Right lobe of liver (tissue), 6 donors: ENCODE data around the gene CA7. TPM values are rescaled to one million over a fixed set of nuclear protein-coding genes. Genes with fewer than 3 reads are reported as not detected.
A peak's percentile ranks its signal among the peaks of the same experiment; 100 is the strongest.

ENCODE experiments used
- ATAC-seq, 4 donors: fragments of 200-7000 bp; cut with Tn5 transposase; one replicate each; pipeline ENCODE4 v1.9.1; 2020; ENCODE audit warnings: mild to moderate bottlenecking in 4 of 4, moderate library complexity in 4 of 4
- DNase-seq, 3 donors: peaks; one replicate each; pipeline ENCODE4 v3.0.0-alpha.2; 2020
- H3K27ac ChIP-seq, 3 donors: fragments of 200-600 bp; one replicate each; pipeline ENCODE4 v1.8.0; 2022
- H3K27me3 ChIP-seq, 2 donors: fragments of 200-600 bp; one replicate each; pipeline ENCODE4 v1.8.0; 2022
- H3K36me3 ChIP-seq, 4 donors: fragments of 200-600 bp; sonication (generic) in 1 of 4; one replicate each; pipeline versions ENCODE4 v1.5.1 to v1.8.0; 2017 to 2022; ENCODE audit warnings: control low read depth in 1 of 4
- H3K4me1 ChIP-seq, 4 donors: fragments of 200-600 bp; sonication (generic) in 1 of 4; one replicate each; pipeline versions ENCODE4 v1.5.1 to v1.8.0; 2017 to 2022; ENCODE audit warnings: control low read depth in 1 of 4
- H3K4me3 ChIP-seq, 3 donors: fragments of 200-600 bp; one replicate each; pipeline ENCODE4 v1.8.0; 2022
- H3K9me3 ChIP-seq, 4 donors: fragments of 200-600 bp; sonication (generic) in 1 of 4; one replicate each; pipeline versions ENCODE4 v1.5.1 to v1.8.0; 2017 to 2022; ENCODE audit warnings: control low read depth in 1 of 4
- POLR2A ChIP-seq: fragments of 450-650 bp; IDR thresholded peaks from one replicate; pipeline ENCODE4 v1.6.1; 2017; ENCODE audit warnings: antibody characterized with exemption, mild to moderate bottlenecking
- WGBS: methylation state at CpG from one replicate; pipeline ENCODE4 v1.1.6; 2018; ENCODE audit warnings: low coverage, low lambda C conversion rate; ENCODE audit not compliant: insufficient coverage; ENCODE audit errors: missing lambda C conversion rate; 5-methylcytosine and 5-hydroxymethylcytosine counted together
- intact Hi-C, 2 donors: fragments of 100-400 bp; cut with DNase I; formaldehyde crosslinking; loops; one replicate each; pipeline versions ENCODE4 v1.11.2 to v1.14.1; 2022
- total RNA-seq, 6 experiments: library from RNA; depleted of rRNA in 2 of 6; stranded (reverse); fragments of >200 nt in 2 of 6; fragmentation: NEBNext Ultra II Directional in 3 of 6; extraction: Animal tissue kit (Norgen Biotek cat#: 25700) in 3 of 6; gene quantifications; one replicate each; pipeline versions ENCODE4 v1.1.0 to v1.2.4, GENCODE V29; 2016 to 2023
- TF ChIP-seq, protein P1 (sequence below), 4 donors: fragments of 200-600 bp in 3 of 4; fragments of 450-650 bp in 1 of 4; IDR thresholded peaks; one replicate each; pipeline versions ENCODE4 v1.5.1 to v1.8.0; 2016 to 2022; ENCODE audit warnings: antibody characterized with exemption in 4 of 4, mild to moderate bottlenecking in 2 of 4
- donor health status: DM: no; HTN: yes; CAD: no.
- donor health status: DM: no; HTN: no; CAD: no.
- donor health status: DM: no; HTN: no; CAD: no.
- donor health status: DM: no; HTN: yes; CAD: no.
- donor health status: DM: no; HTN: yes; CAD: no.

CA7 gene
- total RNA-seq, 6 experiments from 2014 or later, result not detected

- TF ChIP-seq, protein P1, sequence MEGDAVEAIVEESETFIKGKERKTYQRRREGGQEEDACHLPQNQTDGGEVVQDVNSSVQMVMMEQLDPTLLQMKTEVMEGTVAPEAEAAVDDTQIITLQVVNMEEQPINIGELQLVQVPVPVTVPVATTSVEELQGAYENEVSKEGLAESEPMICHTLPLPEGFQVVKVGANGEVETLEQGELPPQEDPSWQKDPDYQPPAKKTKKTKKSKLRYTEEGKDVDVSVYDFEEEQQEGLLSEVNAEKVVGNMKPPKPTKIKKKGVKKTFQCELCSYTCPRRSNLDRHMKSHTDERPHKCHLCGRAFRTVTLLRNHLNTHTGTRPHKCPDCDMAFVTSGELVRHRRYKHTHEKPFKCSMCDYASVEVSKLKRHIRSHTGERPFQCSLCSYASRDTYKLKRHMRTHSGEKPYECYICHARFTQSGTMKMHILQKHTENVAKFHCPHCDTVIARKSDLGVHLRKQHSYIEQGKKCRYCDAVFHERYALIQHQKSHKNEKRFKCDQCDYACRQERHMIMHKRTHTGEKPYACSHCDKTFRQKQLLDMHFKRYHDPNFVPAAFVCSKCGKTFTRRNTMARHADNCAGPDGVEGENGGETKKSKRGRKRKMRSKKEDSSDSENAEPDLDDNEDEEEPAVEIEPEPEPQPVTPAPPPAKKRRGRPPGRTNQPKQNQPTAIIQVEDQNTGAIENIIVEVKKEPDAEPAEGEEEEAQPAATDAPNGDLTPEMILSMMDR (IDR thresholded peaks at IDR 0.05), result no peak
- TF ChIP-seq POLR2A, result no peak
- WGBS, result 49% methylated on average over 4 of the region's 6 CpGs
- intact Hi-C loops, result no loop called here
- H3K27me3 ChIP-seq, result peaks cover 4 to 6% of the 10 kb centered on the region in 2 donors
- H3K4me3 ChIP-seq, result no peak overlapping the region
- no peaks in the 10 kb centered on the region for H3K36me3 ChIP-seq
- no peak overlapping the region for H3K27ac ChIP-seq
- no peak for ATAC-seq
- peak in 1 of 3 donors; percentile 4 for DNase-seq
- peaks cover 0 to 10% (median 0%) of the 10 kb centered on the region in 4 donors for H3K4me1 ChIP-seq
- H3K9me3 ChIP-seq, result no peaks in the 10 kb centered on the region
Observed at GRCh38 chr16:66847533-66848067, 3.4 kb downstream of the CA7 start.

DNA sequence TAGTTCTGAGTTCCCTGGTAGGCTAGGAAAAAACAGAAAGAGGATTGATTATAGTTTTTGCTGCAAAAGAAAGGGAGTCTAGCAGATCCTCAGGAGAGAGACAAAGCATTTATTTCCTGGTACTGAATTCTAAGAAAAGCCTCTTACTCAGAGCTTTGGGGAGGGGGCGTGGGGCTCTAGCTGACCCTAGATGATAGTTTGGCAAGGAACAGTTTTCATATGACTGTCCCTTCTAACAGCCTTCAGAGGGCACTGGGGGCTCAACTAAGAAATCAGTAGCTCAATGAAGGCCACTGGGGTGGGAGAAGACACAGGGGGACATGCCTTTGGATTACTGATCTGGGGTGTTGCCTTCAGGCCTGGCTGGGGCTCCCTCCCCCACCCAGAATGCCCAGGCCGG is 4.0 kb downstream of the CA7 start:
- ATAC-seq (no peak), DNase-seq (peak in 1 of 3 donors; percentile 25)
- peaks cover 0 to 10% (median 0%) of the 10 kb centered on the region in 4 donors for H3K4me1 ChIP-seq
- TF ChIP-seq, protein P1 (IDR thresholded peaks at IDR 0.05), result no peak
- no peak for TF ChIP-seq POLR2A
- 77% methylated on average over 2 of the region's 2 CpGs for WGBS
- no peak overlapping the region for H3K4me3 ChIP-seq
- H3K27me3 ChIP-seq, result peaks cover 4 to 6% of the 10 kb centered on the region in 2 donors
- H3K27ac ChIP-seq, result no peak overlapping the region
- H3K36me3 ChIP-seq, result no peaks in the 10 kb centered on the region
- no peaks in the 10 kb centered on the region for H3K9me3 ChIP-seq
- intact Hi-C loops, result no loop called here

DNA sequence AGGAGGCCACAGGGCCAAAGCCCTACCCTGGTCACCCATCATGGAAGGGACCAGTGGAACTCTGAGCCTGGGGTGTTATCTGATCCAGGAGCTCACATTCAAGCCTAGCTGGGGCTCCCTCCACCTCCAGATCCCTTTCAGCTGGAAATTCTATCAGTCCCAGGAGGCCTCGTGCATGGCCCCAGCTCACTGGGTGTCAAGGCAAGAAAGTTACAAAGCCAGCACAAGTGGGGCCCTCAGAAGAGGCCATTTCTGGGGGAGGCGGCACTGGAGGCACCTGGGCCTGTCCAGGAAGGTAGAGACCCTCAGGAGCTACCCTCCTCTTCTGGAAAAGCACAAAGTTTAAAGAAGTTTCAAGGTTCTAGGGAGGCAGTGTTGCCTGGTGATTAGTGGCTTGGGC is 4.8 kb downstream of the CA7 start:
- DNase-seq (peak in 2 of 3 donors; percentile 5 to 31), ATAC-seq (no peak)
- intact Hi-C loops, result no loop called here
- WGBS, result no CpG with 5 or more reads among the region's 2 CpGs
- no peaks in the 10 kb centered on the region for H3K36me3 ChIP-seq
- H3K4me1 ChIP-seq, result peaks cover 0 to 10% (median 0%) of the 10 kb centered on the region in 4 donors
- H3K4me3 ChIP-seq, result no peak overlapping the region
- H3K27me3 ChIP-seq, result peaks cover 4 to 6% of the 10 kb centered on the region in 2 donors
- TF ChIP-seq, protein P1 (IDR thresholded peaks at IDR 0.05), result no peak
- no peak for TF ChIP-seq POLR2A
- H3K27ac ChIP-seq, result no peak overlapping the region
- H3K9me3 ChIP-seq, result no peaks in the 10 kb centered on the region

DNA sequence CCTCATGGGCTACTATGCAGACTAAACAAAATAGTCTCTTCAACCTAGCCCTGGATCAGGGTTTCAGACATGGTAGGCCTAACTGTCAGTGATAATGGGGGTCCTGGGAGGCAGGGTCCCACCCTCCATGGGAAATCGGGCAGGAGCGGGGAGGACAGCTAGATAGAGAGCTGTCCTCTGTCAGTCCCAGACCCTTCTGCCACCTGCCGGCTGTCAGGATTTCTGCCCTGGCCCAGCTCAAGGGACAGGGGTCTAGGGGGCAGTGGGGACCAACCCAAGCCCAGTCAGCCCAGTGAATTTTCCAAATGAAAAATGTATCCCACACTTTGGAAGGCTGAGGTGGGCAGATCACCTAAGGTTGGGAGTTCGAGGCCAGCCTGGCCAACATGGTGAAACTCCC is 5.3 kb downstream of the CA7 start:
- intact Hi-C loops, result no loop called here
- H3K27me3 ChIP-seq, result peaks cover 4% of the 10 kb centered on the region in 2 donors

More for the DNA sequence above, 5.3 kb downstream of the CA7 start:
- no peaks in the 10 kb centered on the region for H3K36me3 ChIP-seq
- ATAC-seq (no peak), DNase-seq (peak in 2 of 3 donors; percentile 10 to 35)
- H3K4me3 ChIP-seq, result no peak overlapping the region
- H3K4me1 ChIP-seq, result peaks cover 0 to 5% (median 0%) of the 10 kb centered on the region in 4 donors
- TF ChIP-seq POLR2A, result no peak
- TF ChIP-seq, protein P1 (IDR thresholded peaks at IDR 0.05), result no peak
- no peak overlapping the region for H3K27ac ChIP-seq
- no peaks in the 10 kb centered on the region for H3K9me3 ChIP-seq
- 90% methylated on average over 2 of the region's 4 CpGs for WGBS
